Mesothelial cell of epicardium (in vitro differentiated cells): ENCODE results near the gene SPIN2B. TPM values are rescaled to one million over a fixed set of nuclear protein-coding genes. Genes with fewer than 3 reads are reported as not detected.
A peak's percentile ranks its signal among the peaks of the same experiment; 100 is the strongest.
"Not testable (repeated sequence)": the region's sequence is repeated elsewhere in the genome, so short reads cannot be mapped to it uniquely, and the experiment has no call there.

Experiments used
- DNase-seq, 2 experiments: peaks; one replicate each; pipeline ENCODE4 v3.0.0; 2021; ENCODE audit warnings: low spot score in 2 of 2; ENCODE audit not compliant: unreplicated experiment in 2 of 2
- H3K27ac Mint-ChIP-seq: 2 replicates; pipeline ENCODE4 v1.8.0; 2021; ENCODE audit warnings: mixed read lengths
- H3K27me3 Mint-ChIP-seq: 2 replicates; pipeline ENCODE4 v1.8.0; 2021; ENCODE audit warnings: low read depth, mixed read lengths
- H3K36me3 Mint-ChIP-seq: 2 replicates; pipeline ENCODE4 v1.8.0; 2021; ENCODE audit warnings: mixed read lengths
- H3K4me1 Mint-ChIP-seq: 2 replicates; pipeline ENCODE4 v1.8.0; 2021; ENCODE audit warnings: mixed read lengths
- H3K4me3 Mint-ChIP-seq: 2 replicates; pipeline ENCODE4 v1.8.0; 2021; ENCODE audit warnings: mild to moderate bottlenecking, moderate library complexity, mixed read lengths
- H3K9me3 Mint-ChIP-seq: 2 replicates; pipeline ENCODE4 v1.8.0; 2021; ENCODE audit warnings: mixed read lengths
- total RNA-seq: library from RNA; stranded (reverse); gene quantifications from 3 replicates; pipeline ENCODE4 v1.2.1, GENCODE V29; 2021
- TF ChIP-seq, protein P1 (sequence below): fragments of 200-600 bp; sonication (generic); IDR thresholded peaks from one replicate; pipeline ENCODE4 v1.5.0; 2021; ENCODE audit warnings: antibody characterized with exemption; ENCODE audit not compliant: unreplicated experiment

SPIN2B gene
- total RNA-seq, 1 donor from 2014 or later = 19.9 TPM

DNA sequence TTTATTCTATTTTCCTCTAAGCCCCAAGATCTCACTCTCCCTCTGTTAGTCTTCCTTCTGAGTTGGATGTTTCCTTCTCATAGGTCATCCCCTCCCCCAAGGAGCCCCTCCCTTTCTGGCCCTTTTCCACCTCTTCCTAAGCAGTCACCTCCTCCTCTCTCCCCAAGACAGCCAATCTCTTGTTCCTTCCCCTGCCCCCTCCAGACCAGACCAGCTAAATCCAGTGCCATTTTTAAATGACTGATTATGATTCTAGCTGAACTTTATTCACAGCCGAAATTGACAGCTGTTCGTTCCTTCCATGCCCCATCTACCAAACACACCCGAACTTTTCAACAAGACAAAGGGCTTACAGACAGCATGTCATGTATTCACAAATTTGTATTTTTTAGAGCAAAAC lies 13.9 kb upstream of the SPIN2B start:
- Mint-ChIP-seq H3K27me3 (no peaks in the 10 kb centered on the region), H3K4me3 (no peak overlapping the region), H3K27ac (no peak overlapping the region), H3K36me3 (peaks cover 4% of the 10 kb centered on the region), H3K9me3 (peaks cover 17% of the 10 kb centered on the region), H3K4me1 (peaks cover 16% of the 10 kb centered on the region)
- TF ChIP-seq, protein P1, sequence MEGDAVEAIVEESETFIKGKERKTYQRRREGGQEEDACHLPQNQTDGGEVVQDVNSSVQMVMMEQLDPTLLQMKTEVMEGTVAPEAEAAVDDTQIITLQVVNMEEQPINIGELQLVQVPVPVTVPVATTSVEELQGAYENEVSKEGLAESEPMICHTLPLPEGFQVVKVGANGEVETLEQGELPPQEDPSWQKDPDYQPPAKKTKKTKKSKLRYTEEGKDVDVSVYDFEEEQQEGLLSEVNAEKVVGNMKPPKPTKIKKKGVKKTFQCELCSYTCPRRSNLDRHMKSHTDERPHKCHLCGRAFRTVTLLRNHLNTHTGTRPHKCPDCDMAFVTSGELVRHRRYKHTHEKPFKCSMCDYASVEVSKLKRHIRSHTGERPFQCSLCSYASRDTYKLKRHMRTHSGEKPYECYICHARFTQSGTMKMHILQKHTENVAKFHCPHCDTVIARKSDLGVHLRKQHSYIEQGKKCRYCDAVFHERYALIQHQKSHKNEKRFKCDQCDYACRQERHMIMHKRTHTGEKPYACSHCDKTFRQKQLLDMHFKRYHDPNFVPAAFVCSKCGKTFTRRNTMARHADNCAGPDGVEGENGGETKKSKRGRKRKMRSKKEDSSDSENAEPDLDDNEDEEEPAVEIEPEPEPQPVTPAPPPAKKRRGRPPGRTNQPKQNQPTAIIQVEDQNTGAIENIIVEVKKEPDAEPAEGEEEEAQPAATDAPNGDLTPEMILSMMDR = no peak
- no peak for DNase-seq

DNA sequence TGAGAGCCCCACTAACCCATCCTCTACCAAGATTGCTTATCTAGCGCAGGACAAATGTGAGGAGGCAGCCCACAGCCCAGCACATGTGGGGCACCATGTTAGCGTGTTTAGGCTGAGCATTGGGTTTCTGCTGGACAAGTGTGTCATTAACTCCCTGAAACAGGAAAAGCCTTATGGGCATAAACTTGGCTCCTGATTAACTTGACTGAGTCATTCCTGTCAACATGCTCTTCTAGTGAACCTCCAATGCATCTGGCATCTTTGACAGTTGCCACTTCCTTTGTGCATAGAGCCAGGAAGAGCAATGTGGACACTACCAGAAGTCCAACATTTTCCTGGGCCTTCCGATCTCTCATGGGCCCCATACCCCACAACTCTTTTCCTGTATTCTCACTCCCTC lies 13.4 kb upstream of the SPIN2B start:
- no peak for DNase-seq
- Mint-ChIP-seq H3K27me3 (no peaks in the 10 kb centered on the region), H3K4me1 (peaks cover 16% of the 10 kb centered on the region), H3K9me3 (peaks cover 17% of the 10 kb centered on the region), H3K27ac (no peak overlapping the region), H3K36me3 (peaks cover 4% of the 10 kb centered on the region), H3K4me3 (no peak overlapping the region)
- TF ChIP-seq, protein P1 = no peak

DNA sequence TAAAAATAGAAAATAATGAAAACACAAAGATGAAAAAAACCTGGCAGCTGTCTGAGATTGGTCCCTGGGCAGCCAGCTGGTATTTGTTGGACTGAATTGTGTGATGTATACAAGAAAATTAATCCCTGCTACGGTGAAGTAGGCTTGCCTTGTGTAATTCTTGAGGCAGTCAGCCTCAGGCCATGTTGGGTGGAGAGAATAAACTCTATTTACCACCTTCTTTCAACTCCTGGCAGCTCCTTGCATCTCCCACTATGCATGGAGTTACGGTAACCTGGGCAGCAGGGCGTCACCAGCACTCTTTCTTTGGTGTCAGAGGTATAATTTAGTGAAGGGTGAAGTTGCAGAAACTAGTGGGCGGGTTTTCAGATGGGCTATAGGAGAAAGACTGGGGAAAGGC lies 12.4 kb upstream of the SPIN2B start:
- TF ChIP-seq, protein P1 = no peak
- H3K27ac Mint-ChIP-seq = no peak overlapping the region
- no peak for DNase-seq
- peaks cover 4% of the 10 kb centered on the region for H3K36me3 Mint-ChIP-seq
- no peaks in the 10 kb centered on the region for H3K27me3 Mint-ChIP-seq
- no peak overlapping the region for H3K4me3 Mint-ChIP-seq
- H3K9me3 Mint-ChIP-seq = peaks cover 13% of the 10 kb centered on the region
- H3K4me1 Mint-ChIP-seq = peaks cover 16% of the 10 kb centered on the region

DNA sequence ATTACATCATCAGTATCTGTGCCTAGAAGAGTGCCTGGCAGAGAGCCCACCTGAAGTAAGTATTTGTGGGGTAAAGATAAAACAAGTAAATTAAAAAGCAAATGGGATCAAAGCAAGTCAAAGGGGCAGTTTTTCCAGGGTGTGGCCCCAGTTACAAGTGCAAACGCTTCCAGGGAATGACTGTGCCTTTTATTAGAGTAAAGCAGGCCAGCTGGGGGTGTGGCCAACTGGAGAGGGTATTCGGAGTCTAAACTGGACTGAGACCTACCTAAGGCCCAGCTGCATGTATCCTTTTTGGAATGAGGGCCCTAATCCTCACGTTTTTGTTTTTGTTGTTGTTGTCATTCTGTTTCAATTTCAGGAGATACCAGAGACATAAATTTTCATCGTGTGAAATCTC lies 11.9 kb upstream of the SPIN2B start:
- peaks cover 16% of the 10 kb centered on the region for H3K4me1 Mint-ChIP-seq
- not testable (repeated sequence) for H3K4me3 Mint-ChIP-seq, DNase-seq, H3K36me3 Mint-ChIP-seq, H3K27me3 Mint-ChIP-seq, H3K27ac Mint-ChIP-seq
- H3K9me3 Mint-ChIP-seq = peaks cover 13% of the 10 kb centered on the region

DNA sequence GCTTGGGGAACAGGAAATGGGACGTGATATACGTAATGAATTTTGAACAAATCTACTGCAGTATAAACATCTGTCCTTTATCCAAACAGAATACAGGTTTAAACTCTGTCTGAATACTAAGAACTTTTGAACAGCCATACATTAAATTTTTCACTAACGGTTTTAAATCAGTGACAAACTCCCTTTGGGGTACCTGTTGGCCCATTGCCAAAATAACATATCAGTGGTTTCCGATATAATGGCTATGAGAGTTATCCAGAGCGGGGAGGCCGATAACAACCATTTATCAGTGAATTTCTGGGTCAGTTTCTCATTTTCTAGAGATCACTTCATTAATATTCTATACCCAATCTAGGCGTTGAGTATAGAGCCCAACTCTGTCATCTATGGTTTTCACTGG lies 10.7 kb upstream of the SPIN2B start:
- DNase-seq = no peak
- no peak overlapping the region for H3K27ac Mint-ChIP-seq
- H3K36me3 Mint-ChIP-seq = peaks cover 4% of the 10 kb centered on the region
- H3K4me3 Mint-ChIP-seq = no peak overlapping the region
- no peaks in the 10 kb centered on the region for H3K27me3 Mint-ChIP-seq
- peaks cover 9% of the 10 kb centered on the region for H3K9me3 Mint-ChIP-seq
- TF ChIP-seq, protein P1 = no peak
- peaks cover 10% of the 10 kb centered on the region for H3K4me1 Mint-ChIP-seq

DNA sequence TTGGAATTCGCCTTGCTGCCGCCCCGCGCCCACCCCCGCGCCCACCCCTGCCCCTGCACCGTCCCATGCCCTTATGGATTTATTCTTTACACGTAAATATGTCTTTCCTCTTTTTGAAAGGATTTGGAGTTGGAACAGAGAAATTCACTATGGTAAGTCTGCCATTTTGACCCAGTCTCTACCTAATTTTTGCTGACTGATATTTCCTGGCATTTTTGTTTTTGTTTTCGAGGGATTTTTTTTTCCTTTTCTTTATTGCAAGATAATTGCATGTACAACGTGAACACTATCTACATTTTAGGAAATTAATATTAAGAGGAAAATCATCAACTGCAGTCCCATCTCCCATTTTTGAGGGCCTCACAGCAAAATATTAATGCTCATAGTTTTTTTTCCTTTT lies 468 bp upstream of the SPIN2B start:
- TF ChIP-seq, protein P1 = no peak
- Mint-ChIP-seq H3K4me3 (peak overlapping the region; percentile 91), H3K4me1 (peaks cover 2% of the 10 kb centered on the region), H3K27ac (peak overlapping the region; percentile 97), H3K9me3 (peaks cover 6% of the 10 kb centered on the region), H3K36me3 (peaks cover 5% of the 10 kb centered on the region), H3K27me3 (no peaks in the 10 kb centered on the region)
- DNase-seq = no peak

DNA sequence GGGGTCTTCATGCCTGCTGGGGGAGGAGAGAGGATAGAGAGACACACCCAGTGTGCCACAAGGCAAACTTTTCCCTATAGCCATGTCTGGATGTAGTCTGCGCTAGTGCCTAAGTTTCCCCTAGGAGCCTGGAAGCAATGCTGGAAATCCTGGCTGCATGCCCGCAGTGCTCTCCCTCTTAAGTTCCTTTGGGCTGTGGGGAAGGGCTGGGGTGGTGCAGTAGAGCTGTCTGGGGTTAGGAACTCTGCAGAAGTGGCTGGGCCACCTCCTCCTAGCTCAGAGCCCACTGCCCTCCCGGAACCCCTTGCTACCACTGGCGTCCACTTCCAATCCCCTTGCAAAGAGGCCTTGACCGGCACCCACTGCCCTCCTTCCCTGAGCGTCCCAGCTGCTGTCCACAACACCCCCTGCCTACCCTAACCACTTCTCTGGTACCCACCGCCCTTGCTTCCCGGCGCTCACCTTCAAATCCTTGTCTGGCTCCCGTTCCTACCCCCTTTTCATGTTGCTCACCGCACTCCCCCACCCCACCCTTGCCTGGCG lies 658 bp downstream of the SPIN2B start:
- not testable (repeated sequence) for H3K36me3 Mint-ChIP-seq, DNase-seq, H3K27me3 Mint-ChIP-seq, H3K9me3 Mint-ChIP-seq, H3K4me1 Mint-ChIP-seq
- H3K4me3 Mint-ChIP-seq = peak overlapping the region; percentile 91
- H3K27ac Mint-ChIP-seq = peak overlapping the region; percentile 97
